ENCODE results near the gene PARD3B.

PARD3B gene

GRCh38 chr2:204669382-204669781 lies 124.1 kb downstream of the PARD3B start:
- TF ChIP-seq CTCF (IDR thresholded peaks at IDR 0.05; ENCODE audit: insufficient read depth, low read depth, low read length, missing control alignments) = no peak
- no peak overlapping the region for H3K4me3 ChIP-seq (ENCODE audit: low read depth, low read length)
- no peak for DNase-seq (ENCODE audit: low read depth)

GRCh38 chr2:204670124-204670523 lies 124.8 kb downstream of the PARD3B start:
- no peak for TF ChIP-seq CTCF (IDR thresholded peaks at IDR 0.05; ENCODE audit: insufficient read depth, low read depth, low read length, missing control alignments)
- H3K4me3 ChIP-seq (ENCODE audit: low read depth, low read length) = no peak overlapping the region
- no peak for DNase-seq (ENCODE audit: low read depth)

- TF ChIP-seq CTCF (IDR thresholded peaks at IDR 0.05; ENCODE audit: insufficient read depth, low read depth, low read length, missing control alignments) = no peak
- no peak for DNase-seq (ENCODE audit: low read depth)
- no peak overlapping the region for H3K4me3 ChIP-seq (ENCODE audit: low read depth, low read length)
These were observed 125.5 kb downstream of the PARD3B start for GRCh38 chr2:204670756-204671155.

GRCh38 chr2:204672772-204673171 lies 127.5 kb downstream of the PARD3B start:
- H3K4me3 ChIP-seq (ENCODE audit: low read depth, low read length) = no peak overlapping the region
- no peak for DNase-seq (ENCODE audit: low read depth)
- TF ChIP-seq CTCF (IDR thresholded peaks at IDR 0.05; ENCODE audit: insufficient read depth, low read depth, low read length, missing control alignments) = no peak

- no peak overlapping the region for H3K4me3 ChIP-seq (ENCODE audit: low read depth, low read length)
- no peak for TF ChIP-seq CTCF (IDR thresholded peaks at IDR 0.05; ENCODE audit: insufficient read depth, low read depth, low read length, missing control alignments)
- DNase-seq (ENCODE audit: low read depth) = no peak
These were observed 128.6 kb downstream of the PARD3B start for GRCh38 chr2:204673877-204674276.

- no peak overlapping the region for H3K4me3 ChIP-seq (ENCODE audit: low read depth, low read length)
- no peak for TF ChIP-seq CTCF (IDR thresholded peaks at IDR 0.05; ENCODE audit: insufficient read depth, low read depth, low read length, missing control alignments)
- no peak for DNase-seq (ENCODE audit: low read depth)
These were observed 132.8 kb downstream of the PARD3B start for GRCh38 chr2:204678031-204678430.

GRCh38 chr2:204680576-204680975 lies 135.3 kb downstream of the PARD3B start:
- TF ChIP-seq CTCF (IDR thresholded peaks at IDR 0.05; ENCODE audit: insufficient read depth, low read depth, low read length, missing control alignments) = no peak
- H3K4me3 ChIP-seq (ENCODE audit: low read depth, low read length) = no peak overlapping the region
- no peak for DNase-seq (ENCODE audit: low read depth)

Data from GM12865 (cell line).